ENCODE results near the gene MRTO4. TPM values are rescaled to one million over a fixed set of nuclear protein-coding genes. Genes with fewer than 3 reads are reported as not detected.
"Not testable (repeated sequence)": the region's sequence is repeated elsewhere in the genome, so short reads cannot be mapped to it uniquely, and the experiment has no call there.

MRTO4 gene
- total and polyA plus RNA-seq, 2 of the 13 experiments (the other 11 are each of a cell fraction or from before 2014, with no cell fraction given), result 28.1 to 59.2 TPM

DNA sequence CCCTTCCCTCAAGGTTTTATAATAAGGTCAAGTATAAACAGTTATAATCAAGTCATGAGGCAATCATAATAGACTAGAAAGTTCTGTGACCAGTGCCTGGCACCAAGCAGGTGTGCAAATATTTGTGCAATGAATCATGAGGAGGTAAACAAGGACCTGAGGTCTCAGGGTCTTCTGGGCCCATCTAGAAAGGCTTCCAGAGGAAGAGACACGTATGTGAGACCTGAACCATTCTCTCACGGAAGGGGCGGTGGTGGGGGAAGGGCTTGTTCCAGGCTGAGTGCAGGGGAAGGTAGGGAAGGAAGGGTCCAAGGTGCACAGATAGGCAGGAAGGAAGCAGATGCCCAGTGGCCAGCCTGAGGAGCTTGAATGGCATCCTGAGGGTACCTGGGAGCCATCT is 33.8 kb downstream of the MRTO4 start:
- H3K79me2 ChIP-seq (ENCODE audit: insufficient read depth, low read length); H2AFZ ChIP-seq (ENCODE audit: low read length); BruUV-seq (replicated peaks); DNase-seq (ENCODE audit: low spot score); H3K27me3 ChIP-seq (ENCODE audit: control insufficient read depth in 1 of 2, insufficient read depth in 2 of 2, low read length in 2 of 2); H3K27ac ChIP-seq (ENCODE audit: extremely low read length, insufficient read depth, low read length); H3K9me3 ChIP-seq (ENCODE audit: low read length); POLR2A ChIA-PET; intact Hi-C loops (cut with micrococcal nuclease; ENCODE audit: unreplicated experiment); H3K4me3 ChIP-seq (replicated peaks in 1 of 3; ENCODE audit: insufficient read depth in 1 of 3, low read depth in 2 of 3, low read length in 3 of 3); CTCF ChIA-PET (ENCODE audit: low intra/inter-chr PET ratio, low total read pairs); H3K9ac ChIP-seq (ENCODE audit: insufficient read depth, low read depth, low read length); H4K20me1 ChIP-seq (ENCODE audit: insufficient read depth, low read length); in situ Hi-C loops (cut with HindIII; ENCODE audit: extremely low pct_ligation_motif_present, low pct_unique_long_range_greater_than_20kb); H3K4me2 ChIP-seq (ENCODE audit: low read depth, low read length); H3K36me3 ChIP-seq (replicated peaks in 1 of 2; ENCODE audit: control insufficient read depth in 1 of 2, insufficient read depth in 2 of 2, low read length in 2 of 2): not testable (repeated sequence)
- FAIRE-seq, result peak; percentile 72
- peaks cover 16% of the 10 kb centered on the region for H3K4me1 ChIP-seq (ENCODE audit: insufficient read depth, low read length)
- 0 out of 2 replicates have a peak, but pooled peaks have one; percentile 32 for TF ChIP-seq HNRNPL (IDR thresholded peaks at IDR 0.05; ENCODE audit: low read depth, low read length)
- TF ChIP-seq, protein P1, sequence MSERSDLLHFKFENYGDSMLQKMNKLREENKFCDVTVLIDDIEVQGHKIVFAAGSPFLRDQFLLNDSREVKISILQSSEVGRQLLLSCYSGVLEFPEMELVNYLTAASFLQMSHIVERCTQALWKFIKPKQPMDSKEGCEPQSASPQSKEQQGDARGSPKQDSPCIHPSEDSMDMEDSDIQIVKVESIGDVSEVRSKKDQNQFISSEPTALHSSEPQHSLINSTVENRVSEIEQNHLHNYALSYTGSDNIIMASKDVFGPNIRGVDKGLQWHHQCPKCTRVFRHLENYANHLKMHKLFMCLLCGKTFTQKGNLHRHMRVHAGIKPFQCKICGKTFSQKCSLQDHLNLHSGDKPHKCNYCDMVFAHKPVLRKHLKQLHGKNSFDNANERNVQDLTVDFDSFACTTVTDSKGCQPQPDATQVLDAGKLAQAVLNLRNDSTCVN (CRISPR knock-in tag; IDR thresholded peaks at IDR 0.05; ENCODE audit: borderline replicate concordance), result peak; percentile 62; the same call in 1 of the 2 replicates
- ATAC-seq, result peak; percentile 45
- WGBS (ENCODE audit: low lambda C conversion rate), result 71% methylated on average over 3 of the region's 3 CpGs

DNA sequence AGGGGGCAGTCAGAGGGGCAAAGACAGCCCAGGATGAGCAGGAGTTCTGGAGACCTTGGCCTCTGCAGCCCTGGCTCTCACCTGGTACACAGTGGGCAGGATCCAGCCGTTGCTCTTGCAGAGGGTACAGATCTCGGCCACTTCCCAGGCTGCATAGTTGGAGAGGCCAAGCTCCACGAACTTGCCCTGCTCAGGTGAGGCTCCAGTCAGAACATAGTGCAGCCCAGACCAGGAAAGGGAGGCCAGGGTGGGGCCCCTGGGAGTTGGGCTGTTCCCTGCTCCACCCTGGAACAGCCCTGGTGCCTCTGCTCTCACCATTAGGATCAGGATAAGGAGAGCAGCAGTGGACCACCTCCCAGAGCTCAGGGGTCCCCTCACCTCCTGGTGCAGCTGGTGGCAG is 34.2 kb downstream of the MRTO4 start:
- H3K79me2 ChIP-seq (ENCODE audit: insufficient read depth, low read length); H3K27me3 ChIP-seq (ENCODE audit: control insufficient read depth in 1 of 2, insufficient read depth in 2 of 2, low read length in 2 of 2); DNase-seq (ENCODE audit: low spot score); H3K27ac ChIP-seq (ENCODE audit: extremely low read length, insufficient read depth, low read length); intact Hi-C loops (cut with micrococcal nuclease; ENCODE audit: unreplicated experiment); in situ Hi-C loops (cut with HindIII; ENCODE audit: extremely low pct_ligation_motif_present, low pct_unique_long_range_greater_than_20kb); H3K36me3 ChIP-seq (replicated peaks in 1 of 2; ENCODE audit: control insufficient read depth in 1 of 2, insufficient read depth in 2 of 2, low read length in 2 of 2); H3K9ac ChIP-seq (ENCODE audit: insufficient read depth, low read depth, low read length); CTCF ChIA-PET (ENCODE audit: low intra/inter-chr PET ratio, low total read pairs); BruUV-seq (replicated peaks); H3K4me2 ChIP-seq (ENCODE audit: low read depth, low read length); H3K4me3 ChIP-seq (replicated peaks in 1 of 3; ENCODE audit: insufficient read depth in 1 of 3, low read depth in 2 of 3, low read length in 3 of 3); H2AFZ ChIP-seq (ENCODE audit: low read length); POLR2A ChIA-PET; FAIRE-seq; H3K9me3 ChIP-seq (ENCODE audit: low read length); H4K20me1 ChIP-seq (ENCODE audit: insufficient read depth, low read length): not testable (repeated sequence)
- WGBS (ENCODE audit: low lambda C conversion rate), result no CpG with 5 or more reads among the region's 3 CpGs
- TF ChIP-seq, protein P2, sequence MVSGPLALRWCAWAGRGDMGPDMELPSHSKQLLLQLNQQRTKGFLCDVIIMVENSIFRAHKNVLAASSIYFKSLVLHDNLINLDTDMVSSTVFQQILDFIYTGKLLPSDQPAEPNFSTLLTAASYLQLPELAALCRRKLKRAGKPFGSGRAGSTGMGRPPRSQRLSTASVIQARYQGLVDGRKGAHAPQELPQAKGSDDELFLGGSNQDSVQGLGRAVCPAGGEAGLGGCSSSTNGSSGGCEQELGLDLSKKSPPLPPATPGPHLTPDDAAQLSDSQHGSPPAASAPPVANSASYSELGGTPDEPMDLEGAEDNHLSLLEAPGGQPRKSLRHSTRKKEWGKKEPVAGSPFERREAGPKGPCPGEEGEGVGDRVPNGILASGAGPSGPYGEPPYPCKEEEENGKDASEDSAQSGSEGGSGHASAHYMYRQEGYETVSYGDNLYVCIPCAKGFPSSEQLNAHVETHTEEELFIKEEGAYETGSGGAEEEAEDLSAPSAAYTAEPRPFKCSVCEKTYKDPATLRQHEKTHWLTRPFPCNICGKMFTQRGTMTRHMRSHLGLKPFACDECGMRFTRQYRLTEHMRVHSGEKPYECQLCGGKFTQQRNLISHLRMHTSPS (CRISPR knock-in tag; IDR thresholded peaks at IDR 0.05; ENCODE audit: low read depth), result peak; percentile 39; the same call in 1 of the 2 replicates
- peak; percentile 61 for ATAC-seq
- H3K4me1 ChIP-seq (ENCODE audit: insufficient read depth, low read length), result peaks cover 16% of the 10 kb centered on the region
